Measurements from ENCODE around the gene ULK4.

Gene ULK4

GRCh38 chr3:41207355-41207754 lies 754.5 kb downstream of the ULK4 start:
- no peak overlapping the region for H3K27ac ChIP-seq (ENCODE audit: low read depth, low read length)
- H3K4me1 ChIP-seq (ENCODE audit: control insufficient read depth, insufficient read depth, low read length), result peaks cover 71% of the 10 kb centered on the region
- H3K4me3 ChIP-seq (ENCODE audit: low read depth, low read length), result peak overlapping the region; percentile 7; the same call in 1 of the 2 replicates
- H3K9ac ChIP-seq (ENCODE audit: low read depth, low read length), result no peak overlapping the region
- H3K36me3 ChIP-seq (ENCODE audit: control insufficient read depth, insufficient read depth, low read length), result no peaks in the 10 kb centered on the region
- no peaks in the 10 kb centered on the region for H3K27me3 ChIP-seq (ENCODE audit: control insufficient read depth, insufficient read depth, low read length)
- no peaks in the 10 kb centered on the region for H3K9me3 ChIP-seq (ENCODE audit: control insufficient read depth, insufficient read depth, low read length)

GRCh38 chr3:41205591-41205990 lies 756.3 kb downstream of the ULK4 start:
- Histone ChIP-seq H3K9ac (ENCODE audit: low read depth, low read length) (0 out of 2 replicates have a peak overlapping the region, but pooled peaks have one; percentile 8), H3K27ac (ENCODE audit: low read depth, low read length) (no peak overlapping the region), H3K9me3 (ENCODE audit: control insufficient read depth, insufficient read depth, low read length) (no peaks in the 10 kb centered on the region), H3K4me1 (ENCODE audit: control insufficient read depth, insufficient read depth, low read length) (peaks cover 72% of the 10 kb centered on the region), H3K27me3 (ENCODE audit: control insufficient read depth, insufficient read depth, low read length) (no peaks in the 10 kb centered on the region), H3K4me3 (ENCODE audit: low read depth, low read length) (no peak overlapping the region), H3K36me3 (ENCODE audit: control insufficient read depth, insufficient read depth, low read length) (no peaks in the 10 kb centered on the region)

- H3K36me3 ChIP-seq (ENCODE audit: control insufficient read depth, insufficient read depth, low read length), result no peaks in the 10 kb centered on the region
- no peaks in the 10 kb centered on the region for H3K9me3 ChIP-seq (ENCODE audit: control insufficient read depth, insufficient read depth, low read length)
- H3K27me3 ChIP-seq (ENCODE audit: control insufficient read depth, insufficient read depth, low read length), result no peaks in the 10 kb centered on the region
- no peak overlapping the region for H3K9ac ChIP-seq (ENCODE audit: low read depth, low read length)
- peaks cover 72% of the 10 kb centered on the region for H3K4me1 ChIP-seq (ENCODE audit: control insufficient read depth, insufficient read depth, low read length)
- no peak overlapping the region for H3K27ac ChIP-seq (ENCODE audit: low read depth, low read length)
- no peak overlapping the region for H3K4me3 ChIP-seq (ENCODE audit: low read depth, low read length)
These were observed 757.5 kb downstream of the ULK4 start for GRCh38 chr3:41204369-41204768.

- Histone ChIP-seq H3K36me3 (ENCODE audit: control insufficient read depth, insufficient read depth, low read length) (no peaks in the 10 kb centered on the region), H3K9ac (ENCODE audit: low read depth, low read length) (no peak overlapping the region), H3K27ac (ENCODE audit: low read depth, low read length) (peak overlapping the region; percentile 80), H3K4me1 (ENCODE audit: control insufficient read depth, insufficient read depth, low read length) (peaks cover 68% of the 10 kb centered on the region), H3K4me3 (ENCODE audit: low read depth, low read length) (peak overlapping the region; percentile 96), H3K27me3 (ENCODE audit: control insufficient read depth, insufficient read depth, low read length) (no peaks in the 10 kb centered on the region), H3K9me3 (ENCODE audit: control insufficient read depth, insufficient read depth, low read length) (no peaks in the 10 kb centered on the region)
These were observed 759.0 kb downstream of the ULK4 start for GRCh38 chr3:41202834-41203345.

- Histone ChIP-seq H3K4me3 (ENCODE audit: low read depth, low read length) (peak overlapping the region; percentile 96), H3K9me3 (ENCODE audit: control insufficient read depth, insufficient read depth, low read length) (no peaks in the 10 kb centered on the region), H3K9ac (ENCODE audit: low read depth, low read length) (no peak overlapping the region), H3K27ac (ENCODE audit: low read depth, low read length) (peak overlapping the region; percentile 80), H3K36me3 (ENCODE audit: control insufficient read depth, insufficient read depth, low read length) (no peaks in the 10 kb centered on the region), H3K27me3 (ENCODE audit: control insufficient read depth, insufficient read depth, low read length) (no peaks in the 10 kb centered on the region), H3K4me1 (ENCODE audit: control insufficient read depth, insufficient read depth, low read length) (peaks cover 62% of the 10 kb centered on the region)
These were observed 759.6 kb downstream of the ULK4 start for GRCh38 chr3:41202075-41202833.

- Histone ChIP-seq H3K4me3 (ENCODE audit: low read depth, low read length) (peak overlapping the region; percentile 96), H3K27ac (ENCODE audit: low read depth, low read length) (peak overlapping the region; percentile 60), H3K9me3 (ENCODE audit: control insufficient read depth, insufficient read depth, low read length) (no peaks in the 10 kb centered on the region), H3K4me1 (ENCODE audit: control insufficient read depth, insufficient read depth, low read length) (peaks cover 46% of the 10 kb centered on the region), H3K27me3 (ENCODE audit: control insufficient read depth, insufficient read depth, low read length) (no peaks in the 10 kb centered on the region), H3K9ac (ENCODE audit: low read depth, low read length) (peak overlapping the region; percentile 36; the same call in 1 of the 2 replicates), H3K36me3 (ENCODE audit: control insufficient read depth, insufficient read depth, low read length) (no peaks in the 10 kb centered on the region)
These were observed 761.3 kb downstream of the ULK4 start for GRCh38 chr3:41200669-41201021.

GRCh38 chr3:41199866-41200668 lies 761.8 kb downstream of the ULK4 start:
- Histone ChIP-seq H3K9me3 (ENCODE audit: control insufficient read depth, insufficient read depth, low read length) (no peaks in the 10 kb centered on the region), H3K4me3 (ENCODE audit: low read depth, low read length) (peak overlapping the region; percentile 98), H3K27ac (ENCODE audit: low read depth, low read length) (peak overlapping the region; percentile 98), H3K27me3 (ENCODE audit: control insufficient read depth, insufficient read depth, low read length) (no peaks in the 10 kb centered on the region), H3K4me1 (ENCODE audit: control insufficient read depth, insufficient read depth, low read length) (peaks cover 42% of the 10 kb centered on the region), H3K9ac (ENCODE audit: low read depth, low read length) (peak overlapping the region; percentile 99), H3K36me3 (ENCODE audit: control insufficient read depth, insufficient read depth, low read length) (no peaks in the 10 kb centered on the region)

- Histone ChIP-seq H3K27ac (ENCODE audit: low read depth, low read length) (peak within 1 kb of the TSS; percentile 98), H3K9me3 (ENCODE audit: control insufficient read depth, insufficient read depth, low read length) (no peaks in the 10 kb centered on the region), H3K4me1 (ENCODE audit: control insufficient read depth, insufficient read depth, low read length) (peaks cover 33% of the 10 kb centered on the region), H3K36me3 (ENCODE audit: control insufficient read depth, insufficient read depth, low read length) (no peaks in the 10 kb centered on the region), H3K27me3 (ENCODE audit: control insufficient read depth, insufficient read depth, low read length) (no peaks in the 10 kb centered on the region), H3K4me3 (ENCODE audit: low read depth, low read length) (peak within 1 kb of the TSS; percentile 98), H3K9ac (ENCODE audit: low read depth, low read length) (peak within 1 kb of the TSS; percentile 99)
These were observed 762.7 kb downstream of the ULK4 start, which contains the start of gene CTNNB1 for GRCh38 chr3:41198950-41199865. CTNNB1 (plus strand) TSS chr3:41199505; CDS start chr3:41224069, 24,564 bp downstream.

- H3K4me3 ChIP-seq (ENCODE audit: low read depth, low read length), result peak overlapping the region; percentile 98
- H3K4me1 ChIP-seq (ENCODE audit: control insufficient read depth, insufficient read depth, low read length), result peaks cover 26% of the 10 kb centered on the region
- no peaks in the 10 kb centered on the region for H3K27me3 ChIP-seq (ENCODE audit: control insufficient read depth, insufficient read depth, low read length)
- no peaks in the 10 kb centered on the region for H3K36me3 ChIP-seq (ENCODE audit: control insufficient read depth, insufficient read depth, low read length)
- H3K27ac ChIP-seq (ENCODE audit: low read depth, low read length), result peak overlapping the region; percentile 98
- H3K9ac ChIP-seq (ENCODE audit: low read depth, low read length), result peak overlapping the region; percentile 99; the same call in 1 of the 2 replicates
- H3K9me3 ChIP-seq (ENCODE audit: control insufficient read depth, insufficient read depth, low read length), result no peaks in the 10 kb centered on the region
These were observed 763.4 kb downstream of the ULK4 start for GRCh38 chr3:41198526-41198925.

GRCh38 chr3:41198046-41198445 lies 763.9 kb downstream of the ULK4 start:
- Histone ChIP-seq H3K36me3 (ENCODE audit: control insufficient read depth, insufficient read depth, low read length) (no peaks in the 10 kb centered on the region), H3K9me3 (ENCODE audit: control insufficient read depth, insufficient read depth, low read length) (no peaks in the 10 kb centered on the region), H3K9ac (ENCODE audit: low read depth, low read length) (no peak overlapping the region), H3K27ac (ENCODE audit: low read depth, low read length) (no peak overlapping the region), H3K4me1 (ENCODE audit: control insufficient read depth, insufficient read depth, low read length) (peaks cover 22% of the 10 kb centered on the region), H3K27me3 (ENCODE audit: control insufficient read depth, insufficient read depth, low read length) (no peaks in the 10 kb centered on the region), H3K4me3 (ENCODE audit: low read depth, low read length) (peak overlapping the region; percentile 98)
